Activated T-helper 1 cell treated with anti-CD3 and anti-CD28 coated beads, Interleukin-2, amount 50 U/mL, for 16 hours (primary cell): Measurements from ENCODE around the gene GNA12.

Source experiments
- DNase-seq, 2 donors: peaks; one replicate each; pipeline ENCODE4 v3.0.0-alpha.2; 2020; ENCODE audit warnings: low read depth in 1 of 2, low spot score in 1 of 2

GNA12 gene

DNA sequence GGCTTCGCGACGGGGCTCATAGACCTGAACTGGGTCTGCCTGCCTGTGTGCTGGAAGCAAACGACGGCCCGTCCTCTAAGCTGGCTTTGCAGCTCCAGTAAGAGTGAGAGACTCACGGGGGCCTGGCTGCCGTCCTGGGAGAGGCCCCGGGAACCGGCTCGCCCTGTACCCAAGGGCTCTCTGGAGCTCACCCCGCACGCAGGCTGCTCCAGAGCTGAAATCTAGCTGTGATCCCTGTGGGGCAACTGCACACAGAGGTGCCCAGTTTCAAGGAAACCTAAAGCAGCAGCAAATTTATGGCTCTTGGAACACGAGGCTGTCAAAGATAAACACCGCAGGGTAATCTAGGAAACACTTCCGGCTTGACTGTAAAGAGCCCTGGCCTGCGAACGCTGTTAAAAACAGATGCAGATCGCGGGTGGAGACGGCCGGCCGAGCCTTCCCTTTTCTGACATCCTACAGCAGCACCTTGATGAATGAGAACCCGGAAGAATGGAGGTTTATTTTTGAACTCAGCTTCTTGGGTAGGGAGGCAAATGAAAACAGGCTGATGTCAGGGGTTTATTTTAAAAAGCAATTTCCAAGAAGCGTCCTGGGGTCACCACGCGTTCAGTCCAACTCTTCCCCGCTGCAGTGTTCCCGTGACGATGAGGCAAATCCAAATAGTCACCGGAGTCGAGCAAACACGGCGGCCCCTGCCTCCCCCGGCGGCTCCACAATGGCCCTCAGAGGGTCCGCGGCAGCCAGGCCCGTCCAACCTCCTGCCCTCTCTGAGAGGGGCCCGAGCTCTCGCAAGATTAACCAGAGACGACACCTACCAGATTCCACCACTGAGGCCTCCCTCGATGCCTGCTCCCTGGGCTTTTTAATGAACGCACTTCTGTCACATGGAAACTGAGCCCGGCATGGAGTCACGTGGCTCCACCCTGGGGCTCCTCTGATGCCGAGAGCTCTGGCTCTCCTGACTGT lies 126.5 kb downstream of the GNA12 start:
- DNase-seq: no peak

DNA sequence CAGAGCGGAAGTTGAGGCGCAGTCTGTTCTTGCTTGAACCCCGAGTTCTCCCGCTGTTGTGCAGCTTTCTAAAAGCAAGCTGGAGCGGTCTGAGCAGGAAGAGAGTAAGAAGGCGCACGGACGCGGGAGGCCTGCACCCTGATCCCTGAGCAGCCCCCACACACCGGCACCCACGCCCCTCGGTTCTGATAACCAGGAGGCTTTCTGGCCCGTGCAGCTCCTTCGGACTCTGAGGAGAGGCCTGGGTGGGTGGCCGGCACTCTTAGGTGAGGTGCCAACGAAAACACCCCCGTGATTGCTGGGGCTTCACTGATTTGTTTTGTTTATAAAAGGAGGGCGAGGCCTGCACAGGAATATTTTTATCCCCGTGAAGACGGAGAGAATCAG lies 127.2 kb downstream of the GNA12 start:
- no peak for DNase-seq

DNA sequence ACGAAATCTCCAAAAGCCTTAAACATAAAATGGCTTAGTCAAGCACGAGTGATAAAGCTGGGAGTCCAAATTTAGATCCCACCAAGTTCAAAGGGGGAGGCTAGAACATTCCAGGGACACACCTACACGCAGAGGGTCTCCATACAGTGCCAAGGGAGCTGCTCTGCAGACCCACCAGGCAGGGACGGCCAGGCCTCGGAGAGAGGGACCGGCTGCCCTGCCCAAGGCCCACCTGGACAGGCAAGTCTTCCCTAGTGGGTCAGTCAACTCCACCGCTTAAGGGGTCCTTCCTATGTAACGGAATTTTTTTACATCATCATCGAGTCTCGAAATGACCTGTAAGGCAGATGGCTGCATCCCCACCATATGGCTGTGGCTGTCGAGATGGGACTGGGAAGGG lies 127.6 kb downstream of the GNA12 start:
- no peak for DNase-seq

DNA sequence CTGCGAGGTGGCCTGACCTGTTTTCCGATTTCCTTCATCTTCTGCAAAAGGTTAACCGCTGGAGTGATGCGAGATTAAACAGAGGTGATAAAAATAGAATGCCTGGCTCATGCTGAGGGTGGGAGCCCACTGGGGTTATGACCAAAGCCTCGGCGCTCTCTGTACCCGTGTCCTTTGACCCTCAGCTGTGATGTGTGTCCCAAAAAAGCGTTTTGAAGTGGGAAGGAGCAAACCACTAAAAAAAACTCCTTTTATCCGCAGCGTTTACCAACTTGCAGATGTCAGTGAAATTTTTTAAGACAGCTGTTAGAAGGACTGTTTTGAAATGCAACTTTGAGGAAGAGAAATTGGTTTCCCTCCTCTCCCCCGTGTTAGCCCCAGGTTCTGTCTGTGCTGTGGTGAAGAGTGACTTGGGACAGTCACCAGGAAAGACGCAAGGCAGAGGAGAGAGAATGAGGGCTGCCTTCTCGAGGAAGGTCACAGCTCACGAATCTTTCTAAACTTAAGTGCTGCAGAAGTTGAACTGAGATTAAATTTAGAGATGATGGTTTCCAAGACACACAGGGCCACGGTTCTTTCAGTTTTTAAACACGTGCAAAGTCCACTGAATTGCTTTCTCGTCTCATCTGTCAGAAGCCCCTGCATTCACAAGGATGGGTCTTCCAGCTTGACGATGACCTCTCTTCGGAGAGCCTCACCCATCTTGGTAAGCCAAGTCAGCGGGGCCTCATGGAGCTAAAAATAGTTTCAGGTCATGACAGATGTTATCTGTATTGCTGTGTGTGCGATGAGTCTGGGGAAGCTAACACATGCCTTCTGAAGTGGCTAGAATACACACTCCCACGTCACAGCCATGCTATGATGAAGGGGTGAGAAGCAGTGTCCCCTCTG lies 128.5 kb downstream of the GNA12 start:
- no peak for DNase-seq

DNA sequence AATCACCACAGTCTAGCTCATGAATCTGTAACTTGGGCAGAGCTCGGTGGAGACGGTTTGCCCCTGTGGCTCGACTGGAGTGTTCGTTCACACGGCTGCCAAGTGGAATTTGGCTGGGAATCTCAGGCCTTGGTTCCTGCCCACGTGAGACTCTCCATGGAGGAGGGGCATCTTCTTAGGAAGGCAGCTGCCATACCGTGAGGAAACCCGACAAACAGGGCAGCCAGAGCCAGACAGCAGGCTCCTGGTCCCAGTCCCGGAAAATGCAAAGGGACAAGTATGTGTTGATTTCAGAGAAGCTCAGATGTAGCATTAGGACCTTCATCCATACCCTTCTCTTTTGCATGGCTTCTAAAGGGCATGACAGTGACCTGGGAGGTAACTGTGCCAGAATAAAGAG lies 129.5 kb downstream of the GNA12 start:
- DNase-seq: no peak

DNA sequence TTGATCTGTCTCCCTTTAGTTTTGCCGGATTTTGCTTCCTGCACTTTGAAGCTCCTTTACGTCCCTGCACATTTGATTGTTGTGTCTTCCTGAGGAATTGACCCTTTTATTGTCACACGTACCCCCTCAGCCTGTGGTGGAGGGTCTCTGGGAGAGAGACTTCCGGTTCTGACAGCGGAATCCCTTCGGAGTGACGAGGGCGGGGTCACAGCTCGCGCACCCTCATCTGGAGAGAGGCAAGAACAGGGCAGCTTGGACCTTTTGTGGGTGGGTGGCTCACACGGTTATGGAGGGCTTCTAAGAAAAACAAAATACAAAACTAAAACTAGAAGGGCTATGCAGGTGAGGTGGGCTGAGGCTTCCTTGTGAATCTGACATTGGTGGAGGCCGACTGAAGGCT lies 130.1 kb downstream of the GNA12 start:
- DNase-seq: no peak

DNA sequence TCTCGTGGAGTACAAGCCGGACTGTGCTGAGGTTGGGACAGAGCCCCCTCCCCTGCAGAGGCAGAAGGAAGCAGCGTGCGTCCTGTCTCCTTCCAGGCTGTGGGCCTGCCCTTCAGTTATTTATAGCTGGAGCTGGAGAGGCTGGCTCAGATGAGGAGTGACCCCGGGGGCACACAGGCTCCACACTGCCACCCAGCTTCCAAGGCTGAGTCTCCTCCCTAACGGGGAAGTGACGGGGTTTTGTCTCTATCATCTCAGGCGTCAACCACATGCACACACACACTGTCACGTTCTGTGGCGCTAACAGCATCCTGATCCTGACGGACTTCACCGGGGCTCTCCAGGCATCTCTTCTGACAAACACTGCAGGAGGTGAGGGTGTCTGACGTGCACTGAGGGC lies 130.7 kb downstream of the GNA12 start:
- no peak for DNase-seq

DNA sequence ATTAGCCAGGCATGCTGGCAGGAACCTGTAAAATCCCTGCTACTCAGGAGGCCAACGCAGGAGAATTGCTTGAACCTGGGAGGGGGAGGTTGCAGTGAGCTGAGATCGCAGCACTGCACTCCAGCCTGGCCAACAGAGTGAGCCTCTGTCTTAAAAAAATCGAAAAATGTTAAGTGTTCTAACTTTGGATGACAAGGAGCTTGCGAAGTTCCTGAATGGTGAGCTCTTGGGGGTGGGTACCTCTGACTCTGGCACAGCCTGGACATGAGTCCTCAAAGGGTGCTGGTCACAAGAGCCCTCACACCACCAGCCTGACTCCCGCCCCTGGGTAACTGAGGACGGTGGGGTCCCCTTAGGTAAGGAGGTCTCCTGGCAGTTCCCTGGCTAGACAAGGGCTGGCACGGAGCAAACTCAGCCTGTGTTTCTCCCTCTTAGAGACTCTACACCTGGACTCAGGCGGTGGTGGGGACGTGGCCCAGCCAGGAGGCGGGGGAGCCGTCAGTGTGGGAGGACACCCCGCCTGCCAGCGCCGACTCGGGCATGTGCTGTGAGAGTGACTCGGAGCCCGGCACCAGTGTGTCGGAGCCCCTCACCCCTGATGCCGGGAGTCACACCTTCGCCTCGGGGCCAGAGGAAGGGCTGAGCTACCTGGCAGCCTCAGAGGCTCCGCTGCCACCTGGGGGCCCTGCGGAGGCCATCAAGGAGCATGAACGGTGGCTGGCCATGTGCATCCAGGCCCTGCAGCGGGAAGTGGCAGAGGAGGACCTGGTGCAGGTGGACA lies 132.0 kb downstream of the GNA12 start:
- no peak for DNase-seq

DNA sequence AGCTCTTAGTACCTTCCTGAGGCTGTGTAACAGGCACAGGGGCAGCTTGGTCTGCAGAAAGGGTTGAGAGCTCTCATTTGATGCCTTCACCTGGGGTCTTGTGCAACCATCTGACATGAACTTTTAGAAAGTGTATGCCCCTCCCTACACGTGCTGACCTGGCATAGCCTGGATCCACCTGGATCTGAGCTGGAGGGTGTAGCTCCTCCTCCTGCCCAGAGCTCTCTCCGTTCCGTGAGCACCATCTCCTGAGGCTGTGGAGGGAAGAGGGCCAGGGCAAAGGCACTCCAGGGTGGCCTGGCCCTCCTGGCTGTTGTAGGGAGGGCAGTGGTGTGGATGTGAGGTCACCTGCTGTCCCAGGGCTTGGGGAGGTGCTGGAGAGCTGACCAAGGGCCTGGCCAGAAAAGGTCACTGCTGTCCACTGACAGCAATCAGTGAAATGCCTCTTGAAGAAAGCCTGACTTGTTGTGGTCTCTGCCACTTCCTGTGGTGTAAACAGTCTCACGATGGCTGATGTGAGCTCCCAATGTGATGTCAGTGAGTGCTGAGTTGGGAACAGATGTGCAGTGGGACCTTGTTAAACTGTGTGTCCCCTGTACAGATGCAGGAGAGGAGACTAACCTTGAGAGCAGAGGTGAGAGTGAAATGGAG lies 133.1 kb downstream of the GNA12 start:
- DNase-seq: no peak

DNA sequence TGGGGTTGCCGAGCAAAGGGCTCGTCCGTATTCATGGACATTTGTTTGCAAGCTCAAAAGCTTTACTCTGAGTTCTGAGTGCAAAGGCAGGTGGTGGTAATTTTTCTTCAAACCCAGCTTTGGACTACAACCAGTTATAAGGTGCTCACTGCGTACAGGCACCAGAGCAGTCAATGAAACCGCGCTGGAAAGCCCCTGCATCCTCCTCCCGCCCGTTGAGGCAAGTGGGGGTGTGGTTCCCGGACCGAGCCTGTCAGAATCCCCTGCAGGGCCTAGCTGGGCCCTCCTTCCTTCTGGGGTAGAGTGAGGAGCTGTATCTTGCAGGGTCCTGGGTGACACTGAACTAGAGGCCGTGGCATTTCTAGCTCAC lies 133.8 kb downstream of the GNA12 start:
- peak in 1 of 2 donors; percentile 26 for DNase-seq

DNA sequence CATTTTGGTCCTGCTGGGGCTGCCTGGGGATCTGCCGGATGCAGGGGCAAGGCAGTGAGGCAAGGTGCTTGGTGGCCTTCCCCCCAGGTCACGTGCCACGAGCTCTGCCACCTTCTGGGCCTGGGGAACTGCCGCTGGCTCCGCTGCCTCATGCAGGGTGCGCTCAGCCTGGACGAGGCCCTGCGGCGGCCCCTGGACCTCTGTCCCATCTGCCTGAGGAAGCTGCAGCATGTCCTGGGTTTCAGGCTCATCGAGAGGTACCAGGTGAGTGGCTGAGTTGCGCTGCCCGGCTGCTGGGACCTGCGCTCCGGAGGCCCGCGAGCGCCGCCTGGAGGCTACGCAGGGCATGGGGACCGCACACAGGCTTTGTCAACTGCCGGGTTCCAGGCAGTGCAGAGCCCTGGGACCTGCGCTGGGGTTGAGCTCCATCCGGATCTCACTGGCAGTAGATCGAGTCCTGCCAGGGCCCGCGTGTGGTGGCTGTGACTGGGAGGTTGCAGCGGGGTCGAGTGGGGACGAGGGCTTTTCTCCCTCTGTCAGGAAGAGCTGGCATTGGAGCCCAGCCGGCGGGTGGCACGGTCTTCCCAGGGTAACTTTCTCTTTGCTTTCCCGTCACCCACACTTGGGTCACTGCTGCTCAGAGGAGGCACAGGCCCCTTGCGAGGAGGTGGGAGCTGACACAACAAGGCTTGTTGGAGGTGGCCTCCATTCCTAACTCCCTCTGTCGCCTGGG lies 134.4 kb downstream of the GNA12 start:
- peak; percentile 61 to 65 for DNase-seq

DNA sequence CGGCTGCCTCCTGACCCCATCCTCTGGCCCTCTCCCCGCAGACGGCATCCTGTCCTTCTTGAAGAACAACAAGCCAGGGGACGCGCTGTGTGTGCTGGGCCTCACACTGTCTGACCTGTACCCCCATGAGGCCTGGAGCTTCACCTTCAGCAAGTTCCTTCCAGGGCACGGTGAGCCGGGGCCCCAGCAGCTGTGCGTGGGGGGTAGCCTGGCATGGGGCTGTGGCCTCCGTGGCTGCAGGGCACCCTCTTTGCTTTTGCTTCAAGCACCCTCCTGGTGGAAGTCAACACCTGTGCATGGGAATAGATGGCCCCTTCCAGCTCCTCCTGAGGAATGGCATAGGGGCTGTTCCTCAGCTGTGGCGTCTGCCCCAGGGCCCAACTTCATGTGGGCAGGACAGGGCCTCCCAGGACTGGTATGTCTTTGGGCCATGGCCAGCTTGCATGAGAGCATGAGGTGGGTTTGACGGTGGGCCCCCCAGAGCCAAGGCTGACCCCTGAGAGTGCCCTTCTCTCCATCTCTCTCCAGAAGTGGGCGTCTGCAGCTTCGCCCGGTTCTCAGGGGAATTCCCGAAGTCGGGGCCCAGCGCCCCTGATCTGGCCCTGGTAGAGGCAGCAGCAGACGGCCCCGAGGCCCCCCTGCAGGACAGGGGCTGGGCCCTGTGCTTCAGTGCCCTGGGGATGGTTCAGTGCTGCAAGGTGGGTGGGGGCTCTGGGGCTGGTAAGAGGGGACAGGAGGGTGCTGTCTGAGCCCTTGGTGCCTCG lies 135.4 kb downstream of the GNA12 start:
- no peak for DNase-seq

DNA sequence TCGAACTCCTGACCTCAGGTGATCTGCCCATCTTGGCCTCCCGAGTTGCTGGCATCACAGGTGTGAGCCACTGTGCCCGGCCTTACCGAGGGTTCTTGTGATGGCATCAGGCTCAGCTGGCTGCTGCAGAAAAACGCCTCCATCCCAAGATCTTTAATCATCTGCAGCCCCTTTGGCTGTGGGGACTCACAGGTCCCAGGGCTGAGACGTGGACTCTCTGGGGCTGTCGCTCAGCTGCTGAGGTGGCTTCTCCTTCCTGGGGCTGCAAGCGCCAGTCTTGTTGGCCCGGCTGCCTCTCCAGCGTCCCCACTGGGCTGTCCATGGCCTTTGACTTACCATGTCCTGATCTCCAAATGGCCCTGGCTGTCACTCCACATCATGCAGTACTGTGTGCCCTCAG lies 136.1 kb downstream of the GNA12 start:
- no peak for DNase-seq

DNA sequence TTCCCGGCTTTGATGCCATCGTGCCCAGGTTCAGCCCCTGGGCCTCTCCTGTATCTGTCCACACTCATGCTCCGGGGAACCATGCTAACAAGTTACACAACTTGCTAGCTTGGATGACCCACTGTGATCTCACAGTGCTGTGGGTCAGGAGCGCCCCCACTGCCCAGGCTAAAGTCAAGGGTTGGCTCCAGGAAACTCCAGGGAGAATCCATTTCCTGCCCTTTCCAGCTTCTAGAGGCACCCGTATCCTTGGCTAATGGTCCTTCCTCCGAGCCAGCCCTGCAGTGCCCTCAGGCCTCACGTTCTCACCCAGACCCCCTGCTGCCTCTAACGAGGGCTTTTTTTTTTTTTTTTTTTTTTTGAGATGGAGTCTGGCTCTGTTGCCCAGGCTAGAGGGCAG lies 136.6 kb downstream of the GNA12 start:
- DNase-seq: no peak

DNA sequence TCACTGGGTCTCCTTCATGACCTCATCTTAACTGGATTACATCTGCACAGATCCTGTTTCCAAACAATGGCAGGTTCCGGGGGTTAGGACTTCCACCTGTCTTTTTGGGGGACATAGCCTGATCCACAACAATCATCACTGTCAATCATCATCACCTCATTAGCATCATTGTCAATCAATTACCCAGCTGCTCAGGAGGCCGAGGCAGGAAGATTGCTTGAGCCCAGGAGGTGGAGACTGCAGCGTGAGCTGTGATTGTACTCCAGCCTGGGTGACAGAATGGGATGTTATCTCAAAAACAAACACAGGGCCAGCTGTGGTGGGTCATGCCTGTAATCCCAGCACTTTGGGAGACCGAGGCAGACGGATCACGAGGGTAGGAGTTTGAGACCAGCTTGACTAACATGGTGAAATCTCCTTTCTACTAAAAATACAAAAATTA lies 137.4 kb downstream of the GNA12 start:
- DNase-seq: no peak

DNA sequence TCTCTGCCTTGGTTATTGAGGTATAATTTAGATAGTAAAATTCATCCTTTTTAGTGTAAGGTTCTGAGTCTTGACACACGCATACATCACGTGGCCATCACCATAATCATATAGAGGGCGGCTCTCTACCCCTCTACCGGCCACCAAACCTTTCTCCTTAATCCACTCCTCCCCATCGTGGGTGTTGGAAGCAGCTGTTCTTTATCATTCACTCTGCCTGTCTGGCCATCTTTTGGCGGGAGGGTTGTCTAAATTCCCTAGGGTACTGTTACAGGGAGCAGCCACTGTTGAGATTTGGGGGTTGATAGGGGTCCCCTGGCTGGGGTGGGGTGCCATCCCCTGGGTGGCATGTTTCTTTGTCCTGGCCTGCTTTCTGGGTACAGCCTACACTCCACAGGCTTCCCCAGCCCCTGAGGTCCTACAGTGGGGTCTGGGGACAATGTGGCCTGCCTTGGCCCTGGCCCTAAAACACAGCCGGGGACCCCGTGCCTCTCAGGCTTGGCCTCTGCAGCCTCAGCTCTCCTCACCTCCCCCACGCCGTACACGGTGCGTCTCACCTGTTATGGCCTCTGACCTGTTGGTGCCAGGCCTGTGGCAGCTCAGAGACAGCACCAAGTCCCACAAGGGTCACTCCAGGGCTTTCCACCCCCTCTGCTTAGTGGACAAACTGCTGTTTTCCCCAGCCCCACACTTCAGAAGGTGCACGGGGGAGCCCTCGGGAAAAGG lies 138.6 kb downstream of the GNA12 start:
- DNase-seq: no peak

DNA sequence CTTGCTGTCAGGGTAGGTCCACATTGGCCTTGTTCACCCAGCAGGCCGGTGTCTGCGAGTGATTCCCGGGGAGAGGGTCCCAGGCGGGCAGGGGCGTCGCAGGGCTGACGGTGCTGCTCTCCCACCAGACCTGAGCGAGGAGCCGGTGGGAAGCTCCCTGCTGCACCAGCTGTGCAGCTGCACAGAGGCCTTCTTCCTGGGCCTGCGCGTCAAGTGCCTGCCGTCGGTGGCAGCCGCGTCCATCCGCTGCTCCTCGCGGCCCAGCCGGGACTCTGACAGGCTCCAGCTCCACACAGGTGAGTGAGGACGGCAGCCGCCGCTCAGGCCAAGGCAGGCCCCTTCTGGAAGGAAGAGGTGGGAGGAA lies 141.5 kb downstream of the GNA12 start:
- DNase-seq: no peak

DNA sequence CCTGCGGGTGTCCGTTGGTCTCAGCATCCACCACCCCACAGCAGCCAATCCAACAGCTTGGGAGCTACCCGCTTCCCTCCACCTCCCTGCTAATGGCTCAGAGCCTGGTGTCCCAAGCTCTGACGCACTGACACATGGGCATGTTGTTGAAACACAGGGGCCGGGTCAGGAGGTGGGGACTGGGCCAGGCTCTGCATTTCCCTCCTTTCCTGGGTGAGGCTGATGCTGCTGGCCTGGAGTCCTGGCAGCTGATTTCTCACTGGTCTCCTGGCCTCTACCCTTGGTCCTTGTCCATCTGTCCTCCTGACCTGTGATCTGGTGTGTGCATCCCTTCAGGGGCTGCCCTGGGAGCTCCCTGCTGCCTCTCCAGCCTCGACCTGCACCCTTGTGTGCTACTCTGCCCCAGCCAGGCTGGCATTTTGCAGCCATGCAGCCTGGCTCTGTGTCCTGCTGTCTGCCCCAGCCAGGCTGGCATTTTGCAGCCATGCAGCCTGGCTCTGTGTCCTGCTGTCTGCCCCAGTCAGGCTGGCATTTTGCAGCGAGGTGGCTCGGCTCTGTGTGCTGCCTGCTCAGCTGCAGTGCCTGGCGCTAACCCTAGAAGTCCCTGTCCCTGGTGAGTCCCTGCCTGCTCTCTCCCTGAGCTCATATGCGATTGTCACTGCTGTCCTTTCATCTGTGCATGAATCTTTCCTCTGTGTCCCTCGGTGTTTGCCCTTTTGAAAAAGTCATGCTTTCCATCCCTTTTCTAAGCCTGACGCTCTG lies 142.1 kb downstream of the GNA12 start:
- no peak for DNase-seq
